NCI-H2196 (cell line): ENCODE measurements around the gene LRRFIP1.
"Not testable (repeated sequence)": the region's sequence is repeated elsewhere in the genome, so short reads cannot be mapped to it uniquely, and the experiment has no call there.

Source experiments
- DNase-seq: peaks from one replicate; lab custom pipeline; 2025; ENCODE audit not compliant: unreplicated experiment; lab: John Stamatoyannopoulos, UW

The LRRFIP1 gene

GRCh38 chr2:237743024-237743423 lies 115.6 kb downstream of the LRRFIP1 start:
- no peak for DNase-seq

GRCh38 chr2:237743561-237744269 lies 116.3 kb downstream of the LRRFIP1 start:
- no peak for DNase-seq

GRCh38 chr2:237744270-237744612 lies 116.9 kb downstream of the LRRFIP1 start:
- no peak for DNase-seq

- DNase-seq, result peak; percentile 75
Measured at GRCh38 chr2:237744613-237745249, 117.3 kb downstream of the LRRFIP1 start.

GRCh38 chr2:237745250-237745613 lies 117.8 kb downstream of the LRRFIP1 start:
- DNase-seq, result no peak

GRCh38 chr2:237746302-237747080 lies 119.1 kb downstream of the LRRFIP1 start:
- DNase-seq, result no peak

- no peak for DNase-seq
Measured at GRCh38 chr2:237747189-237747588, 119.8 kb downstream of the LRRFIP1 start.

GRCh38 chr2:237749002-237749401 lies 121.6 kb downstream of the LRRFIP1 start:
- DNase-seq, result no peak

GRCh38 chr2:237749961-237750360 lies 122.6 kb downstream of the LRRFIP1 start:
- DNase-seq, result no peak

GRCh38 chr2:237750441-237750840 lies 123.1 kb downstream of the LRRFIP1 start:
- not testable (repeated sequence) for DNase-seq

GRCh38 chr2:237752761-237753165 lies 125.4 kb downstream of the LRRFIP1 start:
- no peak for DNase-seq

GRCh38 chr2:237754182-237754581 lies 126.8 kb downstream of the LRRFIP1 start:
- DNase-seq, result no peak

GRCh38 chr2:237754626-237755248 lies 127.3 kb downstream of the LRRFIP1 start:
- DNase-seq, result no peak

- no peak for DNase-seq
Measured at GRCh38 chr2:237757616-237758015, 130.2 kb downstream of the LRRFIP1 start.

GRCh38 chr2:237758185-237758584 lies 130.8 kb downstream of the LRRFIP1 start:
- DNase-seq, result no peak

GRCh38 chr2:237759176-237759575 lies 131.8 kb downstream of the LRRFIP1 start:
- no peak for DNase-seq

GRCh38 chr2:237760506-237761502 lies 133.4 kb downstream of the LRRFIP1 start:
- no peak for DNase-seq

- DNase-seq, result not testable (repeated sequence)
Measured at GRCh38 chr2:237762291-237763182, 135.2 kb downstream of the LRRFIP1 start.

- DNase-seq, result no peak
Measured at GRCh38 chr2:237763812-237764211, 136.4 kb downstream of the LRRFIP1 start.
